ENCODE measurements around the gene TTC22. TPM values are rescaled to one million over a fixed set of nuclear protein-coding genes. Genes with fewer than 3 reads are reported as not detected.

TTC22 gene
- total and polyA plus RNA-seq, 5 donors from 2014 or later: 3.8 to 15.8 (median 4.9) TPM

DNA sequence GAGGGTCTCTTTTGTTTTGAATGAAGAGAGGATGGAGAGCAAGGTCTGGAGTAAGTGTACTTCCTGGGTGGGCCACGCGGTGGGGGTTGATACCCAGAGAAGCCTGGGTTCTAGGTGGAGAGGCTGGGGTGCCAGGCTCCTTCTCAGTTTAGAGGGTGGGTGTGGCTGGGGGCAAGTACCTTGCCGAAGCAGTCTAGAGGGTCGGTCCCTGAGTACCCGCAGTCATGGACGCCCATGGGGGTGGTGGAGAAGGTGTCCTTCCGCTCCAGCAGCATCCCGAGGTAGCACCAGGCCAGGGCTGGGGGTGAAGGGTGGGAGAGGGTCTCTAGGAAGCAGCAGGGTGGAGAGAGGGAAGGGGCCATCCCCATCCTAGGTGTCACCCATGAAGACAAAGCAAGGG lies 14.3 kb downstream of the TTC22 start:
- Histone ChIP-seq H3K27ac (ENCODE audit: insufficient read depth, low read length, poor library complexity, severe bottlenecking) (no peak overlapping the region), H3K4me3 (ENCODE audit: low read depth, low read length) (no peak overlapping the region), H3K36me3 (ENCODE audit: control insufficient read depth, insufficient read depth, low read length) (peaks cover 66% of the 10 kb centered on the region), H3K27me3 (ENCODE audit: control insufficient read depth, insufficient read depth, low read length) (no peaks in the 10 kb centered on the region), H3K9me3 (ENCODE audit: control insufficient read depth in 2 of 2, low read length in 2 of 2) (no peaks in the 10 kb centered on the region), H3K4me1 (ENCODE audit: control insufficient read depth, insufficient read depth, low read length, poor library complexity, severe bottlenecking) (no peaks in the 10 kb centered on the region)
- no peak for ATAC-seq (ENCODE audit: low read depth in 2 of 2)
- Mint-ChIP-seq H3K4me3 (peak overlapping the region in 1 of 4 donors; percentile 29), H3K27me3 (no peaks in the 10 kb centered on the region), H3K4me1 (peaks cover 0 to 8% (median 7%) of the 10 kb centered on the region in 4 donors), H3K27ac (peak overlapping the region in 2 of 3 donors; percentile 76 to 79), H3K36me3 (peaks cover 37% of the 10 kb centered on the region), H3K9me3 (peaks cover 0 to 3% (median 0%) of the 10 kb centered on the region in 7 donors)
- DNase-seq: no peak

DNA sequence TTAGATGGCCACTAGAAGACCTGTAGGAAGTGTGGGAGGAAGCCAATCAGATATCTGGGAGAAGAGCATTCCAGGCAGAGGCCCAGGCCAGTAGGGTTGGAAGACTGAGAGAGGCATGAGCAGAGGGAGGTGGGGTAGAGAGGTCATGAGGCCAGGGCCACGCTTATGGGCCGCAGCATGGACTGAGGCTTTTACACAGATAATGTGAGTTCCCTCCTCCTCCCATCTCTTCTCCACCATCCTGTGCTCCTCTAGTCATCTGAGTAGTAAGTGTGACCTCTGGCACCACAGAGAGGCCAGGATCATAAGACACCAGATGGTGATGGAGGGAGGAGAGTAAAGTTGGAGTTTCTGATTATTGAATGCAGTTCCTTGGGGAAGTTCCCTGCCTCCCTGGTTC lies 17.1 kb downstream of the TTC22 start:
- peaks cover 41% of the 10 kb centered on the region for H3K36me3 Mint-ChIP-seq
- H3K36me3 ChIP-seq (ENCODE audit: control insufficient read depth, insufficient read depth, low read length): peaks cover 59% of the 10 kb centered on the region
- no peak overlapping the region for H3K27ac ChIP-seq (ENCODE audit: insufficient read depth, low read length, poor library complexity, severe bottlenecking)
- H3K27me3 ChIP-seq (ENCODE audit: control insufficient read depth, insufficient read depth, low read length): no peaks in the 10 kb centered on the region
- DNase-seq (no peak), ATAC-seq (ENCODE audit: low read depth in 2 of 2) (no peak)
- H3K27ac Mint-ChIP-seq: no peak overlapping the region
- H3K27me3 Mint-ChIP-seq: no peaks in the 10 kb centered on the region
- no peak overlapping the region for H3K4me3 Mint-ChIP-seq
- no peaks in the 10 kb centered on the region for H3K9me3 Mint-ChIP-seq
- H3K4me1 ChIP-seq (ENCODE audit: control insufficient read depth, insufficient read depth, low read length, poor library complexity, severe bottlenecking): no peaks in the 10 kb centered on the region
- peaks cover 0 to 2% (median 1%) of the 10 kb centered on the region in 4 donors for H3K4me1 Mint-ChIP-seq
- H3K4me3 ChIP-seq (ENCODE audit: low read depth, low read length): no peak overlapping the region
- H3K9me3 ChIP-seq (ENCODE audit: control insufficient read depth in 2 of 2, low read length in 2 of 2): no peaks in the 10 kb centered on the region

DNA sequence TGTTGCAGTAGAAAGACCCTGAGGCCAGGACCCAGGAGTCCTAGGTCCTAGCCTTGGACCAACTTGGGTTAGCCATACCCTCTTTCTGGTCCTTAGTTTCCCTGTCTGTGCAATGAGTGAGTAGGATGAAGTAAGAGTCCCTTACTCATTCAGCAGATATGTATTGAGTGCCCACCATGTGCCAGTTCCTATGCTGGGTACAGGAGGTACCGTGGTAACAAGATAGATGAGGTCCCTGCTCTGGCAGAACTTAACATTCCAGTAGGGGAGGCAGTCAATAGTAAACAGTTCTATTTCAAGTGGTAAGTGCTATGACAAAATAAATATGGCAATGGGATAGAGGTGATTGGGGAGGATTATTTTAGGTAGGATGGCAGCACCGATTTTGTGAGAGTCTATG lies 18.5 kb downstream of the TTC22 start:
- H3K36me3 ChIP-seq (ENCODE audit: control insufficient read depth, insufficient read depth, low read length): peaks cover 56% of the 10 kb centered on the region
- H3K27me3 ChIP-seq (ENCODE audit: control insufficient read depth, insufficient read depth, low read length): no peaks in the 10 kb centered on the region
- no peak for ATAC-seq (ENCODE audit: low read depth in 2 of 2)
- H3K4me3 Mint-ChIP-seq: no peak overlapping the region
- peaks cover 38% of the 10 kb centered on the region for H3K36me3 Mint-ChIP-seq
- DNase-seq: no peak
- H3K4me1 Mint-ChIP-seq: peaks cover 0 to 2% (median 0%) of the 10 kb centered on the region in 4 donors
- H3K27ac ChIP-seq (ENCODE audit: insufficient read depth, low read length, poor library complexity, severe bottlenecking): no peak overlapping the region
- no peaks in the 10 kb centered on the region for H3K9me3 ChIP-seq (ENCODE audit: control insufficient read depth in 2 of 2, low read length in 2 of 2)
- no peaks in the 10 kb centered on the region for H3K27me3 Mint-ChIP-seq
- H3K9me3 Mint-ChIP-seq: no peaks in the 10 kb centered on the region
- peak overlapping the region in 1 of 3 donors; percentile 77 for H3K27ac Mint-ChIP-seq
- H3K4me3 ChIP-seq (ENCODE audit: low read depth, low read length): no peak overlapping the region
- H3K4me1 ChIP-seq (ENCODE audit: control insufficient read depth, insufficient read depth, low read length, poor library complexity, severe bottlenecking): no peaks in the 10 kb centered on the region

DNA sequence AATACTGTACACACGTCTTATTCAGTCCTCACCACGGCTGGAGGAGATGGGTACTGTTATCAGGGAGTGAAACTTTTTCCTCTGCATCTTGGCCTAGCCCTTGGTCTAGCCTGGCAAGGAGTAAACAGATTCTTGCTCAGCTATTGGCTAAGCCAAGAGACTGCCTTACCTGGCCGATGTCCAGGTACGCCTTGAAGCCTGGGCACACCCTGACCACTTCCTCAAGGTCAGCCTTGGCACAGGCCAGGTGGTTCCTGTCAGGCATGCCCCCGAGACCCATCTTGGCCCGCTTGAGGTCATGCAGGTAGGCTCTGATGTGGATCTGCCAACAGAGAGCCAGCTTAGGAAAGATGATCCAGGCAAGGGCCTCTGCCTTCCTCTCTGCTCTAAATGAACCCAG lies 19.0 kb downstream of the TTC22 start:
- Mint-ChIP-seq H3K27ac (peak overlapping the region in 1 of 3 donors; percentile 77), H3K27me3 (no peaks in the 10 kb centered on the region), H3K36me3 (peaks cover 35% of the 10 kb centered on the region), H3K4me3 (no peak overlapping the region), H3K9me3 (no peaks in the 10 kb centered on the region), H3K4me1 (no peaks in the 10 kb centered on the region)
- Histone ChIP-seq H3K27ac (ENCODE audit: insufficient read depth, low read length, poor library complexity, severe bottlenecking) (no peak overlapping the region), H3K27me3 (ENCODE audit: control insufficient read depth, insufficient read depth, low read length) (no peaks in the 10 kb centered on the region), H3K36me3 (ENCODE audit: control insufficient read depth, insufficient read depth, low read length) (peaks cover 52% of the 10 kb centered on the region), H3K9me3 (ENCODE audit: control insufficient read depth in 2 of 2, low read length in 2 of 2) (no peaks in the 10 kb centered on the region), H3K4me1 (ENCODE audit: control insufficient read depth, insufficient read depth, low read length, poor library complexity, severe bottlenecking) (no peaks in the 10 kb centered on the region), H3K4me3 (ENCODE audit: low read depth, low read length) (no peak overlapping the region)
- ATAC-seq (ENCODE audit: low read depth in 2 of 2) (no peak), DNase-seq (no peak)

DNA sequence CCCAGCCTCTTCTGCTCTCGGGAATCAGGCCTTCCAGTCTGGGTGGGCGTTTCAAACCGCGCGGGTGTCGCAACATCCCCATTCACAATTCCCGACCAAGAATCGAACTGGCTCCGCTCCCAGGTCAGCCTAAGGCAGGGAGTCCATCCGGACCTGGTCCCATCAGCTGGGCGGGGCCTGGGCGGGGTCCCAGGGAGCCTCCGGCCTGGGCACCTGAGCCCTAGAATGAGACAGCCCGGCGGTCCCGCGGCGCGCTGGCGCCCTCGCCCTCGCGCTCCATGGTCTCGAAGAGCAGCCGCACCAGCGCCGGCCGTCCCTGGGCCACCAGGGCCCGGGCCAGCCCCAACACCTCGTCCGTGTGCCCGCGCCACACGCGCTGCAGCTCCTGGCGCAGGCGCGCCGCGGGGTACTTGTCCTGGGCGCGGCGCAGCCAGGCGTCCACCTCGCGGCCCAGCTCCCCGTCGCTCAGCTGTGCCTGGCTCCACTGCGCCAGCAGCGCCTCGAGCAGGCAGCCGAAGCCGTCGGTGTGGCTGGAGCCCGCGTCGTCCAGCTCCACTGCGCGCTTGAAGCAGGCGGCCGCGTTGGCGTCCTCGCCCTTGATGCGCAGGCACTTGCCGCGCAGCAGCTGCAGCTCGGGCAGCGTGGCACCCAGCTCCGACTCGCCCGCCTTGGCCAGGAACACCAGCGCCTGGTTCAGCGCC lies 19.9 kb downstream of the TTC22 start:
- Mint-ChIP-seq H3K4me1 (no peaks in the 10 kb centered on the region), H3K27me3 (no peaks in the 10 kb centered on the region), H3K4me3 (no peak overlapping the region), H3K9me3 (no peaks in the 10 kb centered on the region), H3K27ac (no peak overlapping the region), H3K36me3 (peaks cover 30% of the 10 kb centered on the region)
- Histone ChIP-seq H3K27me3 (ENCODE audit: control insufficient read depth, insufficient read depth, low read length) (no peaks in the 10 kb centered on the region), H3K9me3 (ENCODE audit: control insufficient read depth in 2 of 2, low read length in 2 of 2) (no peaks in the 10 kb centered on the region), H3K27ac (ENCODE audit: insufficient read depth, low read length, poor library complexity, severe bottlenecking) (no peak overlapping the region), H3K4me1 (ENCODE audit: control insufficient read depth, insufficient read depth, low read length, poor library complexity, severe bottlenecking) (no peaks in the 10 kb centered on the region), H3K36me3 (ENCODE audit: control insufficient read depth, insufficient read depth, low read length) (peaks cover 43% of the 10 kb centered on the region), H3K4me3 (ENCODE audit: low read depth, low read length) (no peak overlapping the region)
- ATAC-seq (ENCODE audit: low read depth in 2 of 2): no peak
- no peak for DNase-seq

DNA sequence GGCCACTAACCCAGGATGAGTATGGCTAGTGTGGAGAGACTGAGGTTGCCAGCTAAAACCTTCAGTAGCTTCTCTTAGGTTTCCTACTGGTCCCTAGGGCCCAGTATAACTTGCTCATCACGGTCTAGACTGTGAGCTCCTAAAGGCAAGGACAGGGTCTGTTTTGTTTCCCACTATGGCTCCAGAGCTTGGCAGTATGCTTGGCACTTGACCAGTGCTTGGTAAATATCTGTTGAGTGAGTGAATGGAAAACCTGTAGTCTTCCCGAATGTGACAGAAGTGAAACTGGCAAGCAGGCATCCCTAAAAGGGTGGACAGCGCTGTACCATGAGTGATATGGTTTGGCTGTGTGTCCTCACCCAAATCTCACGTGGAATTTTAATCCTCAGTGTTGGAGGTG lies 23.7 kb downstream of the TTC22 start:
- Histone ChIP-seq H3K36me3 (ENCODE audit: control insufficient read depth, insufficient read depth, low read length) (peaks cover 12% of the 10 kb centered on the region), H3K27ac (ENCODE audit: insufficient read depth, low read length, poor library complexity, severe bottlenecking) (no peak overlapping the region), H3K27me3 (ENCODE audit: control insufficient read depth, insufficient read depth, low read length) (no peaks in the 10 kb centered on the region), H3K4me1 (ENCODE audit: control insufficient read depth, insufficient read depth, low read length, poor library complexity, severe bottlenecking) (no peaks in the 10 kb centered on the region), H3K4me3 (ENCODE audit: low read depth, low read length) (no peak overlapping the region), H3K9me3 (ENCODE audit: control insufficient read depth in 2 of 2, low read length in 2 of 2) (no peaks in the 10 kb centered on the region)
- no peak for DNase-seq
- no peak for ATAC-seq (ENCODE audit: low read depth in 2 of 2)
- H3K27me3 Mint-ChIP-seq: no peaks in the 10 kb centered on the region
- peaks cover 15% of the 10 kb centered on the region for H3K36me3 Mint-ChIP-seq
- no peaks in the 10 kb centered on the region for H3K9me3 Mint-ChIP-seq
- no peaks in the 10 kb centered on the region for H3K4me1 Mint-ChIP-seq
- no peak overlapping the region for H3K27ac Mint-ChIP-seq
- no peak overlapping the region for H3K4me3 Mint-ChIP-seq

DNA sequence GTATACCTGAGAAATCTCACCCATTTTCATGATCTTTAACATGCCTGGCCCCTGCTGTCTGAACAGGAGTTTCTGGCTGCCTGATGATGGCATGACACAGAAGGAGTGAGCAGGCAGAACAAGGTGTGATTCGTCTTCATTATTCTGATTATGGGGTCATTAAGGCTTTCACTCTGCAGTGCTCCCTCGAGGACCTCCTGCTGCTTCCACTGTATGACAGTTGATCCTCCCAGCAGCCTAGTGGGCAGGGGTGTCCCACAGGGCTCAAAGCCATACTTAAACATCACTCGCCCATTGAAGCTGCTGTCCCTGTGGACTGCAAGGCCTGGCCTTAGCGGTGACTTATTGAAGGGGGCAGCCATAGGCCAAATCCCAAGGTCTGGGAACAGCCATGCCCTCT lies 24.1 kb downstream of the TTC22 start:
- no peaks in the 10 kb centered on the region for H3K4me1 Mint-ChIP-seq
- Histone ChIP-seq H3K36me3 (ENCODE audit: control insufficient read depth, insufficient read depth, low read length) (peaks cover 8% of the 10 kb centered on the region), H3K9me3 (ENCODE audit: control insufficient read depth in 2 of 2, low read length in 2 of 2) (no peaks in the 10 kb centered on the region), H3K27me3 (ENCODE audit: control insufficient read depth, insufficient read depth, low read length) (no peaks in the 10 kb centered on the region), H3K4me3 (ENCODE audit: low read depth, low read length) (no peak overlapping the region), H3K27ac (ENCODE audit: insufficient read depth, low read length, poor library complexity, severe bottlenecking) (no peak overlapping the region), H3K4me1 (ENCODE audit: control insufficient read depth, insufficient read depth, low read length, poor library complexity, severe bottlenecking) (no peaks in the 10 kb centered on the region)
- no peaks in the 10 kb centered on the region for H3K27me3 Mint-ChIP-seq
- H3K9me3 Mint-ChIP-seq: no peaks in the 10 kb centered on the region
- no peak for DNase-seq
- H3K36me3 Mint-ChIP-seq: peaks cover 13% of the 10 kb centered on the region
- H3K27ac Mint-ChIP-seq: no peak overlapping the region
- ATAC-seq (ENCODE audit: low read depth in 2 of 2): no peak
- H3K4me3 Mint-ChIP-seq: no peak overlapping the region

All from CD4-positive, CD25-positive, alpha-beta regulatory T cell (primary cell).